Measurements from ENCODE around the gene DNAJB11. TPM values are rescaled to one million over a fixed set of nuclear protein-coding genes. Genes with fewer than 3 reads are reported as not detected.
A peak's percentile ranks its signal among the peaks of the same experiment; 100 is the strongest.
"Not testable (repeated sequence)": the region's sequence is repeated elsewhere in the genome, so short reads cannot be mapped to it uniquely, and the experiment has no call there.

The DNAJB11 gene
- polyA plus RNA-seq, 4 donors = 59.2 to 84.3 (median 73.5) TPM

DNA sequence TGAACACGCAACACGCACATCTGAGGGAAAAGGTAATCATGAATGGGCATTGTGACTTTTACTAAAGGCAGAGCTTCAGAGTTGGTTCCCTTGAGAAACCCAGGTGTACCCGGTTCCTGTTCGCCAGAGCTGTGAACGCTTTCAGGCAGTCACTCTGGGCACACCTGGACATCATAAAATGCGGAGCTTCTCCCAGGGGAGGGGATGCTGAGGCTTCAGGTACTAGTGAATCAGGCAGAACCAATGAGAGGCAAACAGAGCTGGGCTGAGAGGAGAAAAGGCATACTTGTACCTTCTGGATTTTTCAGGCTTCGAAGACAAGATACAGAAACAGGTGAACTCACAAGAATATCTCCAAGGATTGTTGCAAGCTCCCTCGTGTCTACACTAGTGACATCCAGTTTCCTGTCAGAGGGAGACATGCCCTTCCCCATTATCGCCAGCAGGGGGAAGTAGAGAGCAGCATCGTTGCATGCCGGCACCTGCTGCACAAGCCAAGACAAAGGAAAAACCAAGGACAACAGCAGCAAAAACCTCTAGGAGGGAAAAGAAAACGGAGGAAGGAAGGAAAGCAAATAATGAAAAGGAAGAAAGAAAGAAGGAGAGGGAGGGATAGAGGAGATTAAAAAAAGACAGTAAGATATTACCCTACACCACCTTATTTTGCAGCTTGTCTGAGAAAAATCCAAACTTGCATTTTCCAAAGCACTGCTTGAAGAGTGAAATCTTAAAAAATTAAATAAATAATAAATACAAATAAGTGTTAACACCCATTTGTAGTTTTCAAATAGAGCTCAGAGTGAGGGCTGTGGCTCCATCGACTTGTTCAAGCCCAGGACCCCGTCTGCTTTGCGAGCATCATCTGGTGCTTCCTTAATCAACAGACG, 44.3 kb downstream of the DNAJB11 start:
- peak; percentile 61 to 71 (median 62) for DNase-seq (ENCODE audit: low read depth in 4 of 4, low spot score in 3 of 4)

DNA sequence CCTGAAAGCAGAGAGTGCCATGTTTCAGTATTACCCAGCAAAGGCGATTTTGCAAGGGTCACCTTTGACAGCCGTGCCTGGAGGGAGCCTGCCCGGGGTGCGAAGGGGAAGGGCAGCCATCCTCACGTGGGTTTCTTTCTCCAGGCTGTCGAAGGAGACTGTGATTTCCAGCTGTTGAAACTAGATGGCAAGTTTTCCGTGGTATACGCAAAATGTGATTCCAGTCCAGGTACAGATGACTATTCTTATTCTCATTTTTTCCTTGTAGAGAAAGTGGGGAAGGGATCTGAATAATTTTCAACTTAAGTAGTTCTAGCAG, 45.7 kb downstream of the DNAJB11 start:
- no peak for DNase-seq (ENCODE audit: low read depth in 4 of 4, low spot score in 3 of 4)

DNA sequence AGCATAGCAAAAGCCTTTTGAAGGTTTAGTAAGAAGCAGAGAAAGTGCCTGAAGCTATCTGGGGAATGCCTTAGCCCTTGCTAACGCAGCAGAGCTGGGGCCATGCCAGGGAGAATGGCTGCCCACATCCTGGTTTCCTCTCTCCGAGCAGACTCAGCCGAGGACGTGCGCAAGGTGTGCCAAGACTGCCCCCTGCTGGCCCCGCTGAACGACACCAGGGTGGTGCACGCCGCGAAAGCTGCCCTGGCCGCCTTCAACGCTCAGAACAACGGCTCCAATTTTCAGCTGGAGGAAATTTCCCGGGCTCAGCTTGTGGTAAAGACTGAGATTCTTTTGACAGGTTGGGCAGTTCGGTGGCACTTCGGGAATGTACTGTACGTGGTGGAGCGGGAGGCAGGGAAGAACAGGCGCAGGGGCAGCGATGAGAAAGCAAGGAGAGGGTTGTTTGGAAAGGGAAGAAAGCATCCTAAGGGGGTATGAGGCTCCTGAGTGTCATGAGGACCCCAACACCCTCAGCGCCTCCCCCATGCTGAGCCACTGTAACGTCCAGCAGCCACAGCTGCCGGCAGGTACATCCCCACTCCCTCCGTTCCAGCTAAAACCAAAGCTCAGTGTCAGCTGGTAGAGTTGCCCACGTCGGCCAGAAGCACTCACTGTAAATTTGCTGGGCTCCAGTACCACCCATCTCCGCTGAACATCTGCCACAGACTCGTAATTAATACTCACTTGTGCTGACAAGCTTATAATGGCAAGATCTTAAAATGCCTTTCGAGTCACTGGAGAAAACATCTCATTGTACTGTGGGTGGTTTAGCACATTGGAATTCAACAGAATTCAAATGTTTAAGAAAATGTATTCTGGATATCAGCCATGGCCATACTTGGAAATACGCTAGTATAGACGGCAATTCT, 46.8 kb downstream of the DNAJB11 start:
- DNase-seq (ENCODE audit: low read depth in 4 of 4, low spot score in 3 of 4) = peak; percentile 32 to 52 (median 43)

DNA sequence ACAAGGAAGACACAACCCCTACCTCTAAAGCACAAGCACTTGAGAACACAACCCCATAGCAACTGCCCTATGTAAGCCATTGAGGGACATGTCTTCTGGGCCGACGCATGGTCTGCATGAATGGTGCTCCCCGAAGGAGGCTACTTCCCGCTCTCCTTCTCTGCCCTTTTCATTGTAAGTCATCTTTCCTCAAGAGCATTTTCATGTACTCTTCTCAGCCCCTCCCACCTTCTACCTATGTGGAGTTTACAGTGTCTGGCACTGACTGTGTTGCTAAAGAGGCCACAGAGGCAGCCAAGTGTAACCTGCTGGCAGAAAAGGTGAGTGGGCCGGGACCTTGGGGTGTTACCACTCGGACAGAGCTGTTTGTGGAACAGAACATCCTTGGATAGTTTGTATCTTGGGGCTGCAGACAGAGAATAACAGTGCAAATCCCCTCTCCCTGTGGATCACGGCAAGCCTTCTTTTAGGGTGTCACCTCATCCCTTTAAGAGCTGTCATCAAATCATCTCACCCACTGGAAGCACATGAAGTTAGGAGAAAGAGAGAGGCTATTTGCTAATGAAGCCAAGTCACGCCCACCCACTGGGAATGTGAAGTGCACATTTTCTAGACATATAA, 47.9 kb downstream of the DNAJB11 start:
- DNase-seq (ENCODE audit: low read depth in 4 of 4, low spot score in 3 of 4) = no peak

DNA sequence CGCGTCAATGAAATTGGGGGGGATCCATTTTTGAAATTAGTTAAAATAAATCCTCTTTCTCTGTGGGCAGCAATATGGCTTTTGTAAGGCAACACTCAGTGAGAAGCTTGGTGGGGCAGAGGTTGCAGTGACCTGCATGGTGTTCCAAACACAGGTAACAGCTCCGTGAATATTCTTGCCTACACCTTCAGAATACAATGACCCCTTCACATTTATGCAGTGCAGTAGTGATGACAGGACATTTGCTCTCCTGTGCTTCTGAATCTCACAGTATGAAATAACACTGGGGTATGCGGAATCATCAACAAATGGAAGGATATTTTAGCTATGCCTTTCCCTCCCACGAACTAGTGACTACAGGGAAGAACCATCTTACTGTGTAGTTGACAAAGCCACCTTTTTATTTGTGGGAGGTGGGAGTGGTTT, 49.3 kb downstream of the DNAJB11 start:
- DNase-seq (ENCODE audit: low read depth in 4 of 4, low spot score in 3 of 4) = no peak

DNA sequence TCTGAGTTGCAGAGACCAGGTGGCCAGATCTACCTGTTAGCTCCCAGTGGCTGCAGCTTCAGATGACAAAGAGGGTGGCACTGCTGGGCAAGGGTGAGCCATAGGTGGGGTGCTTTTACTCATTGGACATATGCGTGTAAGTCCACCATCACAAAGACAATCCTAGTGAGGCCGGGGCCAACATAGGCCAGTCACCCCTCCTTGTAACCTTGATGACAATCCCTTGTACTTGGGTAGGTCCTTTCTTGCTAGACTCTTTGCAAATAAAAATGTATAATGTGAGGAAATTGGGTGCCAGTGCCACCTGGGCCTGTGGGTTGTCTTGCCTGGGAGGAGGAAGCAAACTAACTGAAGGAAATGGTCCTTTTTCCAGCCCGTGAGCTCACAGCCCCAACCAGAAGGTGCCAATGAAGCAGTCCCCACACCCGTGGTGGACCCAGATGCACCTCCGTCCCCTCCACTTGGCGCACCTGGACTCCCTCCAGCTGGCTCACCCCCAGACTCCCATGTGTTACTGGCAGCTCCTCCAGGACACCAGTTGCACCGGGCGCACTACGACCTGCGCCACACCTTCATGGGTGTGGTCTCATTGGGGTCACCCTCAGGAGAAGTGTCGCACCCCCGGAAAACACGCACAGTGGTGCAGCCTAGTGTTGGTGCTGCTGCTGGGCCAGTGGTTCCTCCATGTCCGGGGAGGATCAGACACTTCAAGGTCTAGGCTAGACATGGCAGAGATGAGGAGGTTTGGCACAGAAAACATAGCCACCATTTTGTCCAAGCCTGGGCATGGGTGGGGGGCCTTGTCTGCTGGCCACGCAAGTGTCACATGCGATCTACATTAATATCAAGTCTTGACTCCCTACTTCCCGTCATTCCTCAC, 49.9 kb downstream of the DNAJB11 start:
- no peak for DNase-seq (ENCODE audit: low read depth in 4 of 4, low spot score in 3 of 4)

DNA sequence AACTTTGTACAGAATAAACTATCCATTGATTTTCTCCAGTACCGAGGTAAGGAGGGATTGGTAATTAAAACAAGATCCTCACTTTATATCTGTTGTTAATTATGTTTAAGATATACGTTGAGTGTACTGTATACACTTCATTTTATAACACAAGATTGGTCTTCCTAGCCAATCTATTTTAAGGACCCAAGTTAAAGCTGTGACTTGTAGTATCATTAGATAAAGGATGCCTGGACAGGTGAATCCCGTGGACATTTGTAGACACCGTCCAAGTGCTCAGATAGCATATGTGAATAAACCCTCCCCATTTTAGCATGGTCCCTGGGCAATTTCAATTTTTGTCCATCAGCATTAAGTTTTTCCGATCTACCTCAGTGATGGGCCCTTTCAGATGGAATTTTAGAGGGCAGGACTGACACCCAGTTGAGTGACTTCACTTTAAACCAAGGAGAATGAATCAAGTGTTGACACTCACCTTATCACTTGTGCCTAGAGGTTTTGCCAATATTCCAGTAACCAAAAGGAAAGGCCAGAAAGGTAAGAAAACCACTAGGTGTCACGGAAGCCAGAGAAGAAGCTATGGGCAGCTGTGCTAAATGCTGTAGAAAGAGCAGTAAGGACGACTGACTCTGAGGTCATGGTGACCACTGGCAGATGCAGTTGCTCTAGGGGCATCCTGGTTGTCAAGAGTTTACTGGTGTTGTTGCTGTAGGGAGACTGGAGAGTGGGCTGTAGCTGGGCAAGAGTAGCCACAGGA, 51.6 kb downstream of the DNAJB11 start:
- no peak for DNase-seq (ENCODE audit: low read depth in 4 of 4, low spot score in 3 of 4)

DNA sequence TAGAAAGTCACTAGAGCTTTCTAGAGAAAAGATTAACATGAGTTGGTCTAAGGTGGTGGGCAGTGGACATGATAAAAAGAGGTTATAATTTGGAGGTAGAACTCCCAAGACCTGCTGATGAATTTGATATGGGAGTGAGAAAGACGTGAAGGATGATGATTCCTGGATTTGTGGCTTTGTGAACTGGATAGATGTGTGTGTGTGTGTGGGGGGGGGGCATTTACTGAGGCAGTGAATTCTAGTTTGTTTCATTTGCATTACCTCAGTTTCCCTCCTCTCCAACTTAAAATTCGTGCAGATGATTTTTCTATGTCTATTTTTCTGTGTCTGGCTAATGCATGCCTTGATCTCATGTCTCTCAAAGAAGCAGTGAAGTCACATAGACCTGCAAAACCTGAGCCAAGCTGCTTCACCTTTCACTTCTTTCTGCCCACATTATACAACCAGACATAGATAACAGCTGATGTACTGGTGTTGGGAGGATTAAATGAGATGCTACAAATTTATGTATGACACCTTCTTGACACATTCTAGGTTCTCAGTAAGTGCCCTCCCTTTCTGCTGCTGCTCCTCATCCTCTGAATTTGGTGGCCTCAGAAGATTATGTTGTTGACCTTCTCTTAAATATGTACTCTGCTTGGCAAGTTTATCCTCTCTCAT, 52.3 kb downstream of the DNAJB11 start:
- DNase-seq (ENCODE audit: low read depth in 4 of 4, low spot score in 3 of 4) = no peak

DNA sequence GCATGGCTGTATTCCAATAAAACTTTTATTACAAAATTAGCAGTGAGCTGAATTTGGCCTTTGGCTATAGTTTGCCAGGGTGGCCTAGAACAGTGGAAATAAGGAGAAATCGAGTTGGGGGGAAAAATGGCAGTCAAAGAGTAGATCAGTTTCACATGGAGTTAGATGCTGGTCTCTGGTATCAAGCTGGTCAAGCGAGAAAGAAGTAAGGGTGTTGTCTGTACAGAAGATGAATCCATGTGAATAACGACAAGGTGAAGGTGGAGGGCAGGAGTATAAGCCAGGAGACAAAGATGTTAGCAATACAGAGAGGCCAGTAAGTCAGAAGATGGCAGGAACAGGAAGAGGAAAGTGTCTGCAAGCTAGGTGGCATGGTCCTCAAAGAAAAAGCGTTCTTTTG, 54.1 kb downstream of the DNAJB11 start:
- no peak for DNase-seq (ENCODE audit: low read depth in 4 of 4, low spot score in 3 of 4)

DNA sequence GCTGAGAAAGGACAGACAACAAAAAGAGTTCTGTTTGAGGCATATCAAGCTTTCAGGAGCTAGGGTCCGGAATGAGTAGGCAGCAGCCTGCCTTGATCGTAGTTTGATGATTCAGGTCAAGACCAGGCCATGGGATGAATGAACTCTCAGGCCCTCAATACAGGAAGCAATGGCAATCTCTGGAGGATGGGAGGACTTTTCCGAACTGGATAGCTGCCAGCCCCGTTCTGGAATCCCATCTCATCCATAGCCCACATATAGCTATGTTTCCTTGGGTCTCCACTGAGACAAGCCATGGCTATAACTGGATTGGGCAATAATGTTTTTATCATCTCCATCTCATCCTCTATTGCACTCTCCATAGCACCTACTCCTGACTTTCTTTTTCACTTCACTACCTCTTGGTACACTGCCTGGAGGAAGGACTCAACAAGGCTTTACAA, 55.1 kb downstream of the DNAJB11 start:
- no peak for DNase-seq (ENCODE audit: low read depth in 4 of 4, low spot score in 3 of 4)

DNA sequence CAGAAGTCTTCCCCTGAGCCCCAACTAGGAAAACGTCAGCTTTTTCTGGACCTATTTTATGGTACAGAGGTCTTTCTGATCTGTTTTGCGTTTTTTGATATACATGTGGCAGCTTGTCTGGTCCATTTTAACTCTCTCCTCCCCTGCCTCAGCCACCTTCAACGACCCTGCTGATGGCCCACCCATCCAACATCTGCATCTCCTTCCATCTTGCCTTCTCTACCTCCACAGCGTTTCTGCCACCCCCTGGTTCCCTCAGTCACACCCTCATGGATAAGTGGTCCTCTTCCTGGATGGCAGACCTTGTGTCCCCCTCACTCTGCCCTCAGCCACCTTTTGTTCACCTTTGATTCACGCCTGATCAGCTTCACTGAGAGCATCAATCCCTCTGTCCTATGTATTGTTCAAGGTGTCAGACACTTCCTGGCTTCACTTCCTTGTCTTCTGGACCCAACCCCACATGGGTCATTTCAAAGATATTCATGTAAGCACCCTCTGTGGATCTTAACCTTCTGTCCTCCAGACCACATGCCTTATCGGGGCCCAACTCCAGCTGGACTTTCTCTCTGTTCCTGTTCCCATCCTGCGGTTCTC, 55.8 kb downstream of the DNAJB11 start:
- DNase-seq (ENCODE audit: low read depth in 4 of 4, low spot score in 3 of 4) = no peak

DNA sequence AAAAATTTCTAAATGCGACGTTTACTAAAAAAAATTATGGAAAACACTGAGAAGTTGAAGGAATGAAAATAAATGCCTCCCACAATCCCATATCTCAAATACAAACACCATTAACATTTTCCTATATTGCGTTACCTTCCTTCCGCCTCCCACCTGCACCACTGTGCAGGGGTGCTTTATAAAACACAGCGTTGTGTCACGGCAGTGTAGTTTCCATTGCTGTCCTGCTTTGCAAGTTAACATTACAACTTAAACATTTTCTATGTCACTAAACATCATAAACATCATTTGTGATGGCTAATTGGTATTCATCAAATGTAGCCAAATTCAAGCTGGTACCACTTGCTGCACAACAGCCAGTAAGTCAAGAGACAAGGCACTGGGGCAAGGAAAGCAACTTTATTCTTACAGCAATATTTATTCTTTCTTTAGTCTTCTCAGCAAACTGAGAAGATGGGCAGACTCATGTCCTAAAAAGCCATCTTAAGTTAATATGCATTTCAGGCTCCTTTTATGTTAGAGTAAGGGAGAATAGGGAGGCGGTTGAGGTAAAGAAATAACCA, 57.4 kb downstream of the DNAJB11 start:
- DNase-seq (ENCODE audit: low read depth in 4 of 4, low spot score in 3 of 4) = no peak

DNA sequence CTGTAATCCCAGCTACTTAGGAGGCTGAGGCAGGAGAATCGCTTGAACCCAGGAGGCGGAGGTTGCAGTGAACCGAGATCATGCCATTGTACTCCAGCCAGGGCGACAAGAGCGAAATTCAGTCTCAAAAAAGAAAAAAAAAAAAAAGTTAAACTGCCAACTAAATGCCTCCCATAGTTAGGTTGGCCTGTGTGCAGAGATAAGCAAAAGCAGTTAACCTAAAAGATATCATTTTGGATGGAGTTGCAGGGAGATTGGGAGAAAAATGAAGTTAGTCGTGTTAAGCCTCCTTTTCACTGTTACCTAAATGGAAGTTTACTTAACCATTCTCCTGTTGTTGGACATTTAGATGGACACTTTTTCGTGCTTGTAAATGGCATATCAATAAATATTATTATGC, 58.2 kb downstream of the DNAJB11 start:
- no peak for DNase-seq (ENCODE audit: low read depth in 4 of 4, low spot score in 3 of 4)

DNA sequence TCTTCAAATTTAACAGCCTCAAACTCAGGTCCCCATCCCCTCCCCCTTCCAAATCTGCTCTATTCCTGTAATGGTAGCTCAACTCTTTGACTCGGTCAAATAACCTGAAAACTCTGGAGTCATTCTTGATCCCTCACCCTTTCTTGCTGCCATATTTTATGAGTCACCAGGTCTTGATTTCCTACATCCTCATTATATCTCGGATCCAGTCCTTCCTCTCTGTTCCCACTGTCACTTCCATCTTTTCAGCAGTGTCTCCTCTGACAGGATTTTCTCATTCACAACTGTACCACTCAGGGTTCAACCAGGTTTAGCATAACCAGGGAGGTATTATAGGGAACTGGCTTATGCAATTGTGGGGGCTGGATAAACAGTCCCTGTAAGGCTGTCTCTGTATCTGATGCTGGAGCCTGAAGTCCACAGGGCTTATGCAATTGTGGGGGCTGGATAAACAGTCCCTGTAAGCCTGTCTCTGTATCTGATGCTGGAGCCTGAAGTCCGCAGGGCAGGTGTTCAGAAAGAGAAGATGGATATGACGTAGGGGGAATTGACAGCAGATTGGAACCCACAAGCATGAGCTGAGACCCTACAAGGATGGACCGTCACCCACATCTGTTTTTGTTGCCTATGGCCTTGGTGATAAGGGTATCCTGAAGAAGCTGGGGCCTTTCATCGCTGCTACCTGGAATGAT, 60.6 kb downstream of the DNAJB11 start:
- no peak for DNase-seq (ENCODE audit: low read depth in 4 of 4, low spot score in 3 of 4)

DNA sequence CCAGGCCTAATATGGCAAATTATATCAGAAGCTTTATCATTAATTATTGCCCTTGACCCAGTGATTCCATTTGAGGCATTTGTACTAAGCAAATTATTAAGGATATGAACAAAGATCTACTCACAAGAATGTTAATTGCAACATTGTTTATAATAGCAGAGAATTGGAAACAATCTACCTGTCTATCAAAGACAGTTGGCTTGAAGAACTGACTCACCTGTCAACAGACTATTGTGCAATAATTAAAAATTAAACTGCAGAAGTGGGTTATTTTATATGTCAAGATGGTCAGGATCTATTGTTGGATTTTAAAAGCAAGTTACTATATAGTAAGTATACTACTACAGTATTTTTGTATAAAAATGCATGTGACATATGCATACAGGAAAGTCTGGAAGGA, 63.0 kb downstream of the DNAJB11 start:
- DNase-seq (ENCODE audit: low read depth in 4 of 4, low spot score in 3 of 4) = no peak

DNA sequence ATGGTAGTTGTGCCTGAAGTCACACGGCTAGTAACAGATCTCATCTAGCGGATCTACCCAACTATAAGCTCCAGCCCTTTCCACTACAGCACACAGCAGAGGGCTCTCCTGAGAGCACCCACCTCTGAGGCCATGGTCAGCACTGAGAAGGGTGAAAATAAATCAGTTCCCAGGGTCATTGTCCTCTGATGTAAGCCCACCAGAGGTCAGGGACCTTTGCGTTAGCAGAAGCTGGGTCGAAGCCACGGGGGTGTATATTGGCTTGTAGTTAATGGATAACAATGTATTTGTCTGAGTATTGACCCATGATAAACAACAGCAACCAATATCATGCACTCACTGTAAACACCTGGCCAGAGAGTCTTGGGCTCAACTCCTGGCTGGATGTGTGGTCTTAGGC, 63.7 kb downstream of the DNAJB11 start:
- DNase-seq (ENCODE audit: low read depth in 4 of 4, low spot score in 3 of 4) = not testable (repeated sequence)
